Measurements from ENCODE around the gene GDPD1. TPM values are rescaled to one million over a fixed set of nuclear protein-coding genes. Genes with fewer than 3 reads are reported as not detected.

The GDPD1 gene
- total RNA-seq: 40.7 TPM

GRCh38 chr17:59220328-59221158 is at the start of gene GDPD1:
TSS of gene GDPD1 (plus strand) at chr17:59220511. CDS start at chr17:59220610, 99 bp downstream.

Small RNA genes lying within 50 kb of the gene (small RNA-seq; reads per million reads assigned to genes)
- not detected for gene RF00019 (ENCODE audit: low replicate concordance)
- not detected for gene SNRPGP17 (ENCODE audit: low replicate concordance)

Other genes with a start within 250 kb of the GDPD1 start
- gene TRIM37, start 113.6 kb upstream of the GDPD1 start, total RNA-seq: 110 TPM
- 92.6 TPM for gene SKA2, start 65.3 kb upstream of the GDPD1 start, total RNA-seq
- 2.8 TPM for gene PRR11, start 64.8 kb upstream of the GDPD1 start, total RNA-seq
- 28.5 TPM for gene SMG8, start 10.5 kb upstream of the GDPD1 start, total RNA-seq
- 14.1 TPM for gene YPEL2, start 111.1 kb downstream of the GDPD1 start, total RNA-seq

Measured in parietal lobe (tissue), 2 donors.